ENCODE data around the gene FGFBP2.

FGFBP2 gene

GRCh38 chr4:15928883-15929282 lies 34.1 kb downstream of the FGFBP2 start:
- Histone ChIP-seq H3K4me3 (ENCODE audit: low read length) (no peak overlapping the region), H2BK120ac (ENCODE audit: low read depth, low read length) (no peak overlapping the region), H3K27me3 (ENCODE audit: insufficient read depth, low read length, poor library complexity) (no peaks in the 10 kb centered on the region), H4K8ac (ENCODE audit: low read depth, low read length) (no peak overlapping the region), H3K36me3 (ENCODE audit: control insufficient read depth, insufficient read depth, low read length) (no peaks in the 10 kb centered on the region), H3K79me1 (ENCODE audit: low read length) (no peaks in the 10 kb centered on the region), H4K5ac (ENCODE audit: low read length) (no peak overlapping the region), H3K27ac (ENCODE audit: low read depth, low read length) (no peak overlapping the region), H3K56ac (ENCODE audit: low read length) (no peak overlapping the region), H3K4me2 (ENCODE audit: low read length) (no peak overlapping the region), H2AK5ac (ENCODE audit: low read length) (no peak overlapping the region), H2BK15ac (replicated peaks; ENCODE audit: low read depth) (no peak overlapping the region), H3K18ac (ENCODE audit: low read length) (no peak overlapping the region), H3K79me2 (ENCODE audit: control insufficient read depth, insufficient read depth, low read length) (no peaks in the 10 kb centered on the region), H2BK5ac (ENCODE audit: low read length) (no peak overlapping the region), H3K4me1 (ENCODE audit: control insufficient read depth, low read depth, low read length) (no peaks in the 10 kb centered on the region), H3K4ac (ENCODE audit: low read depth, low read length) (no peak overlapping the region), H3K9ac (ENCODE audit: low read length) (no peak overlapping the region), H3K23ac (ENCODE audit: low read length) (no peak overlapping the region)
- no CpG with 5 or more reads among the region's 5 CpGs for WGBS (ENCODE audit: extremely low coverage, insufficient coverage, low lambda C conversion rate)
- no peak for DNase-seq

GRCh38 chr4:15926486-15926885 lies 36.5 kb downstream of the FGFBP2 start:
- Histone ChIP-seq H2BK15ac (replicated peaks; ENCODE audit: low read depth) (no peak overlapping the region), H3K79me2 (ENCODE audit: control insufficient read depth, insufficient read depth, low read length) (no peaks in the 10 kb centered on the region), H3K79me1 (ENCODE audit: low read length) (no peaks in the 10 kb centered on the region), H2BK5ac (ENCODE audit: low read length) (no peak overlapping the region), H3K27me3 (ENCODE audit: insufficient read depth, low read length, poor library complexity) (no peaks in the 10 kb centered on the region), H2AK5ac (ENCODE audit: low read length) (no peak overlapping the region), H3K4me1 (ENCODE audit: control insufficient read depth, low read depth, low read length) (no peaks in the 10 kb centered on the region), H3K27ac (ENCODE audit: low read depth, low read length) (no peak overlapping the region), H3K36me3 (ENCODE audit: control insufficient read depth, insufficient read depth, low read length) (no peaks in the 10 kb centered on the region), H3K56ac (ENCODE audit: low read length) (no peak overlapping the region), H3K18ac (ENCODE audit: low read length) (no peak overlapping the region), H3K4ac (ENCODE audit: low read depth, low read length) (no peak overlapping the region), H3K4me2 (ENCODE audit: low read length) (no peak overlapping the region), H3K9ac (ENCODE audit: low read length) (no peak overlapping the region), H2BK120ac (ENCODE audit: low read depth, low read length) (no peak overlapping the region), H4K5ac (ENCODE audit: low read length) (no peak overlapping the region), H3K23ac (ENCODE audit: low read length) (no peak overlapping the region), H3K4me3 (ENCODE audit: low read length) (no peak overlapping the region), H4K8ac (ENCODE audit: low read depth, low read length) (no peak overlapping the region)
- no peak for DNase-seq
- no CpG with 5 or more reads among the region's 7 CpGs for WGBS (ENCODE audit: extremely low coverage, insufficient coverage, low lambda C conversion rate)

- no CpG with 5 or more reads among the region's 3 CpGs for WGBS (ENCODE audit: extremely low coverage, insufficient coverage, low lambda C conversion rate)
- H2BK5ac ChIP-seq (ENCODE audit: low read length) = no peak overlapping the region
- H3K4ac ChIP-seq (ENCODE audit: low read depth, low read length) = no peak overlapping the region
- H3K9ac ChIP-seq (ENCODE audit: low read length) = no peak overlapping the region
- H3K79me2 ChIP-seq (ENCODE audit: control insufficient read depth, insufficient read depth, low read length) = no peaks in the 10 kb centered on the region
- H4K5ac ChIP-seq (ENCODE audit: low read length) = no peak overlapping the region
- no peak overlapping the region for H4K8ac ChIP-seq (ENCODE audit: low read depth, low read length)
- no peak overlapping the region for H3K4me2 ChIP-seq (ENCODE audit: low read length)
- no peak overlapping the region for H2BK120ac ChIP-seq (ENCODE audit: low read depth, low read length)
- H3K23ac ChIP-seq (ENCODE audit: low read length) = no peak overlapping the region
- H2BK15ac ChIP-seq (replicated peaks; ENCODE audit: low read depth) = no peak overlapping the region
- no peaks in the 10 kb centered on the region for H3K36me3 ChIP-seq (ENCODE audit: control insufficient read depth, insufficient read depth, low read length)
- H3K4me3 ChIP-seq (ENCODE audit: low read length) = no peak overlapping the region
- H3K27me3 ChIP-seq (ENCODE audit: insufficient read depth, low read length, poor library complexity) = no peaks in the 10 kb centered on the region
- H3K18ac ChIP-seq (ENCODE audit: low read length) = no peak overlapping the region
- H3K27ac ChIP-seq (ENCODE audit: low read depth, low read length) = no peak overlapping the region
- H3K79me1 ChIP-seq (ENCODE audit: low read length) = no peaks in the 10 kb centered on the region
- no peak overlapping the region for H2AK5ac ChIP-seq (ENCODE audit: low read length)
- no peaks in the 10 kb centered on the region for H3K4me1 ChIP-seq (ENCODE audit: control insufficient read depth, low read depth, low read length)
- H3K56ac ChIP-seq (ENCODE audit: low read length) = no peak overlapping the region
- no peak for DNase-seq
Observed at GRCh38 chr4:15925830-15926229, 37.1 kb downstream of the FGFBP2 start.

- no peaks in the 10 kb centered on the region for H3K79me2 ChIP-seq (ENCODE audit: control insufficient read depth, insufficient read depth, low read length)
- H2BK5ac ChIP-seq (ENCODE audit: low read length) = no peak overlapping the region
- no peak overlapping the region for H4K8ac ChIP-seq (ENCODE audit: low read depth, low read length)
- no peak overlapping the region for H3K4ac ChIP-seq (ENCODE audit: low read depth, low read length)
- H3K18ac ChIP-seq (ENCODE audit: low read length) = no peak overlapping the region
- no peaks in the 10 kb centered on the region for H3K79me1 ChIP-seq (ENCODE audit: low read length)
- H3K4me2 ChIP-seq (ENCODE audit: low read length) = no peak overlapping the region
- H2BK120ac ChIP-seq (ENCODE audit: low read depth, low read length) = no peak overlapping the region
- no peaks in the 10 kb centered on the region for H3K36me3 ChIP-seq (ENCODE audit: control insufficient read depth, insufficient read depth, low read length)
- no peak overlapping the region for H2BK15ac ChIP-seq (replicated peaks; ENCODE audit: low read depth)
- H4K5ac ChIP-seq (ENCODE audit: low read length) = no peak overlapping the region
- H3K4me1 ChIP-seq (ENCODE audit: control insufficient read depth, low read depth, low read length) = no peaks in the 10 kb centered on the region
- WGBS (ENCODE audit: extremely low coverage, insufficient coverage, low lambda C conversion rate) = no CpG with 5 or more reads among the region's 1 CpG
- no peak overlapping the region for H3K23ac ChIP-seq (ENCODE audit: low read length)
- H2AK5ac ChIP-seq (ENCODE audit: low read length) = no peak overlapping the region
- no peak for DNase-seq
- no peak overlapping the region for H3K9ac ChIP-seq (ENCODE audit: low read length)
- no peak overlapping the region for H3K56ac ChIP-seq (ENCODE audit: low read length)
- H3K27ac ChIP-seq (ENCODE audit: low read depth, low read length) = no peak overlapping the region
- H3K4me3 ChIP-seq (ENCODE audit: low read length) = no peak overlapping the region
- H3K27me3 ChIP-seq (ENCODE audit: insufficient read depth, low read length, poor library complexity) = no peaks in the 10 kb centered on the region
Observed at GRCh38 chr4:15921592-15921932, 41.4 kb downstream of the FGFBP2 start.

- no peak overlapping the region for H3K27ac ChIP-seq (ENCODE audit: low read depth, low read length)
- H3K27me3 ChIP-seq (ENCODE audit: insufficient read depth, low read length, poor library complexity) = no peaks in the 10 kb centered on the region
- no CpG with 5 or more reads among the region's 4 CpGs for WGBS (ENCODE audit: extremely low coverage, insufficient coverage, low lambda C conversion rate)
Observed at GRCh38 chr4:15920723-15921591, 42.0 kb downstream of the FGFBP2 start.

More at GRCh38 chr4:15920723-15921591, 42.0 kb downstream of the FGFBP2 start:
- Histone ChIP-seq H3K18ac (ENCODE audit: low read length) (no peak overlapping the region), H2BK5ac (ENCODE audit: low read length) (no peak overlapping the region), H3K79me1 (ENCODE audit: low read length) (no peaks in the 10 kb centered on the region), H3K36me3 (ENCODE audit: control insufficient read depth, insufficient read depth, low read length) (no peaks in the 10 kb centered on the region), H4K8ac (ENCODE audit: low read depth, low read length) (no peak overlapping the region), H2BK120ac (ENCODE audit: low read depth, low read length) (no peak overlapping the region), H3K23ac (ENCODE audit: low read length) (no peak overlapping the region), H2AK5ac (ENCODE audit: low read length) (no peak overlapping the region), H3K4ac (ENCODE audit: low read depth, low read length) (no peak overlapping the region), H4K5ac (ENCODE audit: low read length) (no peak overlapping the region), H2BK15ac (replicated peaks; ENCODE audit: low read depth) (no peak overlapping the region), H3K56ac (ENCODE audit: low read length) (no peak overlapping the region), H3K79me2 (ENCODE audit: control insufficient read depth, insufficient read depth, low read length) (no peaks in the 10 kb centered on the region), H3K9ac (ENCODE audit: low read length) (no peak overlapping the region), H3K4me3 (ENCODE audit: low read length) (no peak overlapping the region), H3K4me1 (ENCODE audit: control insufficient read depth, low read depth, low read length) (no peaks in the 10 kb centered on the region), H3K4me2 (ENCODE audit: low read length) (no peak overlapping the region)
- no peak for DNase-seq
